CD14-positive monocyte (primary cell): ENCODE data around the gene PCED1B. TPM values are rescaled to one million over a fixed set of nuclear protein-coding genes. Genes with fewer than 3 reads are reported as not detected.

Experiments used
- DNase-seq, 3 donors: peaks; one replicate each; pipeline ENCODE4 v3.0.0-alpha.2; 2011 to 2022
- H2AFZ ChIP-seq: 2 replicates; pipeline ENCODE4 v1.6.0; 2012; ENCODE audit warnings: mild to moderate bottlenecking, low read depth, low read length, inconsistent platforms; ENCODE audit not compliant: insufficient read depth, poor library complexity, severe bottlenecking
- H3K27ac ChIP-seq, 2 donors: 1 replicate in 1 of 2; 2 replicates in 1 of 2; pipeline ENCODE4 v1.5.1; 2012 to 2013; ENCODE audit warnings: low read length in 2 of 2, control low read depth in 1 of 2, inconsistent platforms in 1 of 2, low read depth in 1 of 2, mild to moderate bottlenecking in 1 of 2
- H3K27me3 ChIP-seq, 2 donors: one replicate each; pipeline versions ENCODE4 v1.6.0 to v1.6.1; 2011 to 2013; ENCODE audit warnings: low read length in 2 of 2; ENCODE audit not compliant: control insufficient read depth in 2 of 2, insufficient read depth in 2 of 2
- H3K36me3 ChIP-seq, 2 donors: replicated peaks in 1 of 2; 1 replicate in 1 of 2; 2 replicates in 1 of 2; pipeline versions ENCODE4 v1.5.1 to v1.6.1; 2012 to 2013; ENCODE audit warnings: low read length in 2 of 2, control low read depth in 1 of 2, inconsistent platforms in 1 of 2, mild to moderate bottlenecking in 1 of 2; ENCODE audit not compliant: insufficient read depth in 2 of 2, control insufficient read depth in 1 of 2
- H3K4me1 ChIP-seq, 2 donors: 1 replicate in 1 of 2; 2 replicates in 1 of 2; pipeline versions ENCODE4 v1.5.1 to v1.6.1; 2012 to 2013; ENCODE audit warnings: low read length in 2 of 2, control low read depth in 1 of 2, inconsistent platforms in 1 of 2, mild to moderate bottlenecking in 1 of 2, moderate library complexity in 1 of 2; ENCODE audit not compliant: insufficient read depth in 2 of 2, control insufficient read depth in 1 of 2
- H3K4me2 ChIP-seq: replicated peaks from 2 replicates; pipeline ENCODE3; 2012; ENCODE audit warnings: low read length, moderate library complexity, mild to moderate bottlenecking; ENCODE audit not compliant: poor library complexity, severe bottlenecking; ENCODE audit errors: extremely low read depth
- H3K4me3 ChIP-seq, 3 experiments: fragments of 200-600 bp in 1 of 3; sonication (generic) in 1 of 3; replicated peaks in 1 of 3; 1 replicate in 2 of 3; 2 replicates in 1 of 3; pipeline ENCODE4 v1.5.1; 2011 to 2013; ENCODE audit warnings: low read length in 3 of 3, mild to moderate bottlenecking in 3 of 3, control low read depth in 2 of 3, low read depth in 2 of 3, inconsistent platforms in 1 of 3, moderate library complexity in 1 of 3
- H3K79me2 ChIP-seq: 2 replicates; pipeline ENCODE4 v1.6.0; 2012; ENCODE audit warnings: mild to moderate bottlenecking, control low read depth, inconsistent platforms, low read length, moderate library complexity; ENCODE audit not compliant: insufficient read depth
- H3K9ac ChIP-seq: 2 replicates; pipeline ENCODE4 v1.6.0; 2017; ENCODE audit warnings: low read length, mild to moderate bottlenecking; ENCODE audit not compliant: insufficient read depth, poor library complexity, severe bottlenecking
- H3K9me3 ChIP-seq, 2 donors: replicated peaks in 1 of 2; 1 replicate in 1 of 2; 2 replicates in 1 of 2; pipeline versions ENCODE4 v1.5.1 to v1.6.1; 2012 to 2013; ENCODE audit warnings: low read length in 2 of 2, control low read depth in 1 of 2; ENCODE audit not compliant: control insufficient read depth in 1 of 2, insufficient read depth in 1 of 2
- H4K20me1 ChIP-seq: 2 replicates; pipeline ENCODE4 v1.6.0; 2012; ENCODE audit warnings: mild to moderate bottlenecking, low read length, control low read depth, moderate library complexity; ENCODE audit not compliant: insufficient read depth
- H3K27ac Mint-ChIP-seq, 7 donors: one replicate each; pipeline ENCODE4 v1.8.0; 2020; ENCODE audit warnings: mild to moderate bottlenecking in 7 of 7, mixed read lengths in 7 of 7, moderate library complexity in 6 of 7, inconsistent platforms in 2 of 7
- H3K27me3 Mint-ChIP-seq, 3 donors: one replicate each; pipeline ENCODE4 v1.8.0; 2021 to 2022; ENCODE audit warnings: low read depth in 3 of 3, mild to moderate bottlenecking in 3 of 3, mixed read lengths in 3 of 3, moderate library complexity in 3 of 3, inconsistent platforms in 1 of 3
- H3K36me3 Mint-ChIP-seq, 2 donors: one replicate each; pipeline ENCODE4 v1.8.0; 2020; ENCODE audit warnings: mixed read lengths in 2 of 2, inconsistent platforms in 1 of 2, mild to moderate bottlenecking in 1 of 2
- H3K4me1 Mint-ChIP-seq: one replicate; pipeline ENCODE4 v1.8.0; 2020; ENCODE audit warnings: mild to moderate bottlenecking, mixed read lengths
- H3K4me3 Mint-ChIP-seq, 2 donors: one replicate each; pipeline ENCODE4 v1.8.0; 2020; ENCODE audit warnings: mild to moderate bottlenecking in 2 of 2, mixed read lengths in 2 of 2, moderate library complexity in 1 of 2
- H3K9me3 Mint-ChIP-seq, 7 donors: one replicate each; pipeline ENCODE4 v1.8.0; 2020 to 2022; ENCODE audit warnings: mixed read lengths in 7 of 7, mild to moderate bottlenecking in 6 of 7, moderate library complexity in 6 of 7, inconsistent platforms in 2 of 7
- WGBS: methylation state at CpG from one replicate; pipeline ENCODE4 v1.1.5; 2013; ENCODE audit warnings: missing lambda C conversion rate; ENCODE audit not compliant: insufficient coverage; 5-methylcytosine and 5-hydroxymethylcytosine counted together
- intact Hi-C, 2 donors: fragments of 100-400 bp; cut with micrococcal nuclease; formaldehyde crosslinking; loops; one replicate each; pipeline versions ENCODE4 v1.15.0 to v1.15.1; 2023
- polyA plus RNA-seq, 3 donors: library from polyadenylated mRNA; depleted of rRNA in 1 of 3; unstranded in 2 of 3; stranded (reverse) in 1 of 3; fragments of 300-500 nt in 2 of 3; fragments of >200 nt in 1 of 3; fragmentation: Illumina TruSeq in 2 of 3; gene quantifications; 1 replicate in 2 of 3; 2 replicates in 1 of 3; pipeline ENCODE4 v1.2.3, GENCODE V29; 2012 to 2021
- TF ChIP-seq, protein P1 (sequence below): fragments of 200-600 bp; IDR thresholded peaks from one replicate; pipeline ENCODE4 v1.8.0; 2022; ENCODE audit warnings: antibody characterized with exemption, mild to moderate bottlenecking

The PCED1B gene
- polyA plus RNA-seq, 3 donors = 0.10 to 0.65 TPM; not detected in 1

GRCh38 chr12:47268501-47269454 is 189.4 kb downstream of the PCED1B start:
- H3K27ac Mint-ChIP-seq = no peak overlapping the region
- no peak overlapping the region for H3K4me2 ChIP-seq
- peaks cover 0 to 8% of the 10 kb centered on the region in 2 donors for H3K9me3 ChIP-seq
- H3K36me3 ChIP-seq = no peaks in the 10 kb centered on the region
- peaks cover 0 to 5% (median 0%) of the 10 kb centered on the region in 3 donors for H3K27me3 Mint-ChIP-seq
- no peak overlapping the region for H2AFZ ChIP-seq
- no peaks in the 10 kb centered on the region for H3K27me3 ChIP-seq
- no peak overlapping the region for H3K4me3 ChIP-seq
- no peaks in the 10 kb centered on the region for H3K4me1 ChIP-seq
- WGBS = 92% methylated on average over 4 of the region's 13 CpGs
- H3K27ac ChIP-seq = no peak overlapping the region
- peaks cover 6 to 11% (median 8%) of the 10 kb centered on the region in 7 donors for H3K9me3 Mint-ChIP-seq
- intact Hi-C loops = no loop called here
- H3K4me3 Mint-ChIP-seq = no peak overlapping the region
- H3K79me2 ChIP-seq = no peaks in the 10 kb centered on the region
- TF ChIP-seq, protein P1, sequence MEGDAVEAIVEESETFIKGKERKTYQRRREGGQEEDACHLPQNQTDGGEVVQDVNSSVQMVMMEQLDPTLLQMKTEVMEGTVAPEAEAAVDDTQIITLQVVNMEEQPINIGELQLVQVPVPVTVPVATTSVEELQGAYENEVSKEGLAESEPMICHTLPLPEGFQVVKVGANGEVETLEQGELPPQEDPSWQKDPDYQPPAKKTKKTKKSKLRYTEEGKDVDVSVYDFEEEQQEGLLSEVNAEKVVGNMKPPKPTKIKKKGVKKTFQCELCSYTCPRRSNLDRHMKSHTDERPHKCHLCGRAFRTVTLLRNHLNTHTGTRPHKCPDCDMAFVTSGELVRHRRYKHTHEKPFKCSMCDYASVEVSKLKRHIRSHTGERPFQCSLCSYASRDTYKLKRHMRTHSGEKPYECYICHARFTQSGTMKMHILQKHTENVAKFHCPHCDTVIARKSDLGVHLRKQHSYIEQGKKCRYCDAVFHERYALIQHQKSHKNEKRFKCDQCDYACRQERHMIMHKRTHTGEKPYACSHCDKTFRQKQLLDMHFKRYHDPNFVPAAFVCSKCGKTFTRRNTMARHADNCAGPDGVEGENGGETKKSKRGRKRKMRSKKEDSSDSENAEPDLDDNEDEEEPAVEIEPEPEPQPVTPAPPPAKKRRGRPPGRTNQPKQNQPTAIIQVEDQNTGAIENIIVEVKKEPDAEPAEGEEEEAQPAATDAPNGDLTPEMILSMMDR = no peak
- H3K4me1 Mint-ChIP-seq = peaks cover 10% of the 10 kb centered on the region
- H3K36me3 Mint-ChIP-seq = no peaks in the 10 kb centered on the region
- H4K20me1 ChIP-seq = no peaks in the 10 kb centered on the region
- no peak overlapping the region for H3K9ac ChIP-seq
- no peak for DNase-seq

DNA sequence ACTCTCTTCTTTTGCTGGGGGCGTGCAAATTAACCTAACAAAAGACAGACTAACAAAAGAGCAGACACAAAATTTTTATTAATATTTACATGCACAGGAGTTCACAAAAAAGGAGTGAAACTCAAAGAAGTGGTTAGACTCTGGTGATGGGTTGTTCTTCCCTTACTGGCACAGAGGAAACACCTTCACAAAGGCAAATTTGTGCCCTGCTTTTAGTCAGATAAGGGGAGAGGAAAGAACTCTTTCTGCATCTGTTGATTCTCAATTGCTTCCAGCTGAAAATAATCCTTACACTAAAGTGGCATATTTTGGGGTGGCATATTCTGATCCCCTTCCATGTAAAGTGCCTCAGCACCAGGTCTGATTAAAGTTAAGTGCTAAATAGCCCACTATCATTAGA is 190.5 kb downstream of the PCED1B start:
- intact Hi-C loops = no loop called here

More for the DNA sequence above, 190.5 kb downstream of the PCED1B start:
- Mint-ChIP-seq H3K4me3 (no peak overlapping the region), H3K36me3 (no peaks in the 10 kb centered on the region), H3K27me3 (peaks cover 0 to 5% (median 0%) of the 10 kb centered on the region in 3 donors), H3K4me1 (peaks cover 15% of the 10 kb centered on the region), H3K9me3 (peaks cover 6 to 11% (median 8%) of the 10 kb centered on the region in 7 donors), H3K27ac (no peak overlapping the region)
- no CpG with 5 or more reads among the region's 1 CpG for WGBS
- H3K36me3 ChIP-seq = no peaks in the 10 kb centered on the region
- no peaks in the 10 kb centered on the region for H3K27me3 ChIP-seq
- no peak overlapping the region for H3K4me3 ChIP-seq
- no peaks in the 10 kb centered on the region for H3K79me2 ChIP-seq
- peaks cover 0 to 8% of the 10 kb centered on the region in 2 donors for H3K9me3 ChIP-seq
- H3K9ac ChIP-seq = no peak overlapping the region
- TF ChIP-seq, protein P1 = no peak
- DNase-seq = no peak
- H2AFZ ChIP-seq = no peak overlapping the region
- peaks cover 3 to 6% of the 10 kb centered on the region in 2 donors for H3K4me1 ChIP-seq
- no peaks in the 10 kb centered on the region for H4K20me1 ChIP-seq
- no peak overlapping the region for H3K4me2 ChIP-seq
- H3K27ac ChIP-seq = no peak overlapping the region
